EH (cell line): ENCODE results near the gene REPS2.

Experiments used
- DNase-seq: peaks from one replicate; pipeline ENCODE4 v3.0.0-alpha.2; 2015; ENCODE audit warnings: low read depth

The REPS2 gene

DNA sequence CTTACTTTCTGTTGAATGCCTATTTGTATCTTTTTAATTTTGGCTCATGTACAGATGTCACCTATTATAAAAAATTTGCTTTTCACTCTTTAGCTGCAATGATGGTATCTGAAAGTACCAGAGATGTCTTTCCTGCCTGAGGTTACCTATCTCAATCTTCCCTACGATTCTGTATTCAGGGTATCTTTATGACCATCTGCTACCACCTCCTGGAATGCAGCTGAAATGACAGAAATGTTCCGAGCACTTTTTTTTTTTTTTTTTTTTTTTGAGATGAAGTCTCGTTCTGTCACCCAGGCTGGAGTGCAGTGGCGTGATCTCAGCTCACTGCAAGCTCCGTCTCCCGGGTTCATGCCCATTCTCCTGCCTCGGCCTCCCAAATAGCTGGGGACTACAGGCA is 136.4 kb downstream of the REPS2 start:
- DNase-seq, result peak; percentile 21

- DNase-seq, result no peak
These were observed 139.9 kb downstream of the REPS2 start for GRCh38 chrX:17086317-17086716.

GRCh38 chrX:17095161-17095560 is 148.7 kb downstream of the REPS2 start:
- no peak for DNase-seq

DNA sequence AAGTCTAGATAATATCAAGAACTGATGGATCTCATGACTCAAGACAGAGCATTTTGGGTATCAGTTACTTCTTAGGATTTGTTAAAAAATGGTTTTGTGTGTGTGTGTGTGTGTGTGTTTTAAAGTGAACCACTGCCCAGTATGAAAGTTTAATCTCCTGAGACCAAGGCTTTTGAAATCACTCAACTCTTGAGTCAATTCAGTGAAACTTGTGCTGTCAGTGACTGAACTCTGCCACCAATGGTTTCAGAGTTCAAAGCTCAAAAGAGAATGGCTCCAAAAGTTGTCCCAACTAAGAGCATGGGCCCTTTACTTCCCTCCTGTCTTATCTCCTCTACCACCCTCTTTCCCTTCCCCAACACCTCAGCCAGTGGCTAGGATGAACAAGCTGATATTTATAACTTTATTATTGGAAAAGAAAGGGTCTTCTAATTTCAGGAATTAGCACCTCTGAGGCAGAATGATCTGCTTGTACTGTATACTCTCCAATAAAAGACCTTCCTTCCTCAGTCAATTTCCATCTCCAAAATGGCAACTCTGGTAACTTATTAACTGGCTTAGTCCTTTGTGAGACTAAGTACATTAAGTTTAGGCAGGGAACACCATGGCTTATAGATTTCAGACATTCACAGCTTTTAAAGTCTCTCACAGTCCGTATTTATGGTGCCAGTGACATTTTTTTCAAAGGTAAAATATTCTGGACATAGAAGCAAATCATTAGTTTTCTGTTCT is 152.2 kb downstream of the REPS2 start:
- no peak for DNase-seq

GRCh38 chrX:17104433-17104832 is 158.0 kb downstream of the REPS2 start:
- no peak for DNase-seq

DNA sequence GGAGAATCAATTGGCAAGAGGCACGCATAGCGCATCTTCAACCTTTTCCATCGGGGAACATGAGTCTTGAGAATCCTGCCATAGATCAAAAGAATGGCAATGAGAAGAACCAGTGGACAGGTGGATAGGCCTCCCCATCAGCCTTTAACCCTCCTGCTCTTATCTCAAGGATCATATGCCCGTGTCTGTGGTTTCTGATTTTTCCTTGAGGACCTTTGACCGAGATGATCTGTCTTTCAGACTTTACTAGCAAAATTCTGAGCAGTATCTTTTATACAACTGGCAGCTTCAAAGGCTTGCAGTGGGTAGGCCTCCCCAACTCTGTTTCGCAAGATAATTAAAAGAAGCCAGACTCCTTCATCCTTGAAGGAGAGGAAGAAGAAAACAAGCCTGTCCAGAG is 174.4 kb downstream of the REPS2 start:
- no peak for DNase-seq

- no peak for DNase-seq
These were observed 207.5 kb downstream of the REPS2 start for GRCh38 chrX:17154001-17154400.

DNA sequence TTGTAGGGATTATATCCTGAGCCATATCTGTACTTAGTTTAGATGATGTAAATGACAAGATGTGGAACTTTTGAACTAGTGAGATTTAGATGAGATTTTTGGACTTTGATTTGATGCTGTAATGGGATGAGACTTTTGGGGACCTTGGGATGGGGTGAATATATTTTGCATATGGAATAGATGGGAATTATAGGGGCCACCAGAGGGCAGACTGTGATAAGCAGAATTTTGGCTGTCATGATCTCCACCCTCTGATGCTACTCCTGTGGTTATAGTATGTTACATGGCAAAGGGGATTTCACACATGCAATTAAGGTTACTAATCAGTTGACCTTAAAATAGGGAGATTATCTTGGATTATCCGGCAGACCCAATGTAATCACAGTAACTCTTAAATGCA is 214.5 kb downstream of the REPS2 start:
- DNase-seq, result peak; percentile 2

- DNase-seq, result no peak
These were observed 215.5 kb downstream of the REPS2 start for GRCh38 chrX:17161991-17162390.

GRCh38 chrX:17164079-17164478 is 217.6 kb downstream of the REPS2 start:
- DNase-seq, result no peak

- peak; percentile 10 for DNase-seq
These were observed 218.5 kb downstream of the REPS2 start for GRCh38 chrX:17164941-17165340.

DNA sequence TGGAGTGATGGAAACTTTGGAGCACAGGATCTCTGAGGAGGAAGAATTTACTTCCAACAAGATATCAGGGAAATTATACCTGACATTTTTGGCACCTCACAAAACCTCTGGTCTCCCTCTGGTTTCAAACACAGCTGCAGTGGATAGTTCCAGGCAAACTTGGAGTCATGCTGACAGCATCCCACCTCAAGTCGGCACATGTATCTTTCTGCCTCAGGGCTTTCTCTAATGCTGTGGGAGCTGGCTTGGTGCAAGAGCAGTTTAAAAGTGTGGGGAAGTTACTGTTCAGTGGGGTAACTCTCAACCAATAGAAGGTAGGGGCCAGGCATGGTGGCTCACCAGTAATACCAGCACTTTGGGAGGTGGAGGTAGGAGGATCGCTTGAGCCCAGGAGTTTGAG is 221.5 kb downstream of the REPS2 start:
- DNase-seq, result no peak

- no peak for DNase-seq
These were observed 224.5 kb downstream of the REPS2 start for GRCh38 chrX:17170973-17171372.

GRCh38 chrX:17174671-17175070 is 228.2 kb downstream of the REPS2 start:
- DNase-seq, result no peak

DNA sequence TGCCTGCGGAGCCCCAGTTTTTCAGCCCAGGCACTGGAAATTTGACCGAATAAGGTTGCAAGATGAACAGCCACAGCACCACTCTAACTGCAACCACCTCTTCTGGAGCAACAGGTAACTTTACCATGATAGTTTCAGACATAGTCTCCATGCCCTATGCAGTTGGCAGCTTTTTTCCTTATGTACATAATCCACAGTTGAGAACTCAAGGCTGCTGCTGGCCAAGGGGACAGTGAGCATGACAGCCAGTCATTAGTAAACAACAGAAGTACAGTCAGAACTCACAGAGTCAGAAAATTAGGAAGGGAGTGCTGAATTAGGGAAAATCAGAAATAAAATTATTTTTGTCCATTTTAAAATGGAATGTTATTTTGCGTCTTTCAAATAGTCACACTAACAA is 235.9 kb downstream of the REPS2 start:
- no peak for DNase-seq

DNA sequence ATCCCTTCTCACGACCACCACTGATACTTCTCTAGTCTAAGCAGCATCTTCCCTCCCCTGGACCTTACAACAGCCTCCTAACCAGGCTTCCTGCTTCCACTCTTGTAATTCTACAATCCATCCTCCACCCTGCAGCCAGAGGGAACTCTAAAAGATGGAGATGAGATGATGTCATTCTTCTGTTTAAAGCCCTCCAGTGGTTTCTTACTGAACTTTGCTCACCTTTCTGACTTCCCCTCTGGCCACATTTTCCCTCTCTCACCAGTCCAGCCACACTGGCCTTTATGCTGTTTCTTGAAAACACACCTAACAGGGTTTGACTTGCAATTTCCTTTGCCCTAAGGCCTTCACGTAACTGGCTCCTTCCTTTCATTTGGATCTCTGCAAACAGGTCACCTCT is 237.1 kb downstream of the REPS2 start:
- no peak for DNase-seq

GRCh38 chrX:17185431-17185830 is 239.0 kb downstream of the REPS2 start:
- DNase-seq, result peak; percentile 6

DNA sequence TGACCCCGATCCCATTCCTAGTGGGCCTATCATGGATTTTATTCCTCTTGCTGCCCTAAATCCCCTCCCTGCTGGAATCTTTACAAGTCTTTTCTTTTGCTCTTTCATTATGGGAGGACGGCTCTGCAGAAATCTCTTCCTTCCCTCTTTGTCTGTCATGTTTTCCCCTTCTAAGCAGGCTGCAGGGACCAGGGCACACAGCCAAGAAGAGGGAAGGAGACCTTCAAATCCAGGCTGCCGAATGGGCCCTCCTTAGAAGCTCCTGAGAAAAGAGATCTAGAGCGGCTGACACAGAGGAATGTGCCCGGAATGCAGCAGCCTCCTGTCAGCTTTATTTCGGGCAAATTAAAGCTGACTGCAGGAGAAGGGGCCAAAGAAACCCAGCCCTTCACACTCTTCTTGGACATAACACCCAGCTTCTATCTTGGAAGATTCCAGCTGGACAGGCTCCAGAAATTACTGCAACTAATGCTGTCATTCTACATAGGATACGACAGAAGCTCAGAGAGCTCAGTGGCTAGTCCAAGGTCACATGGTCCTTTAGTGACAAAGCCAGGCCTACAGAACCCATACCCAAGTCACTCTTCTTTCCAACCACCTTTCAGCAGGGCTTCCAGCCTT is 240.8 kb downstream of the REPS2 start:
- no peak for DNase-seq

DNA sequence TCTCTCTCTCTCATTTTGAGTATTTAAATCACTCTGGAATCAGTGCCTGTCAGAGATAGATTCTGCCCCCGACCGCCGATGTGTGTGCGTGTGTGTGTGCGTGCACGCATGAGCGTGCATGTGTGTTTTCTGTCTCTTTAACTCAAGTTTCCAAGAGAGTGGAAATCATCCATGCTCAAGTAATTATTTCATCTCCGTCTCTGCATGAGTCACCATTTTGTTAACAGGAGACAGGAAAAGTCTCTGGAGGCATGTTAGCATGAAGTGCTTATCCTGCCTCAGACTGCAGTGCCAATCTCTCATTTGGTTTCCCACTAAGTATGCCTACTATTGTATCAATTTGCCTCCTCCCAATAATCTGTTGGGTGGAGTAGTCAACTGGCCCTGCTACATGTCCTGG is 245.6 kb downstream of the REPS2 start:
- no peak for DNase-seq
